Heart left ventricle (tissue), 13 donors: Measurements from ENCODE around the gene GARS1.
"Not testable (repeated sequence)": the region's sequence is repeated elsewhere in the genome, so short reads cannot be mapped to it uniquely, and the experiment has no call there.

Source experiments
- CTCF ChIP-seq, 12 donors: fragments of 200-600 bp; sonication (generic) in 4 of 12; IDR thresholded peaks; one replicate each; pipeline versions ENCODE4 v1.5.0 to v1.8.0; 2018 to 2022; ENCODE audit warnings: antibody characterized with exemption in 12 of 12, mild to moderate bottlenecking in 5 of 12
- POLR2A ChIP-seq, 2 donors: fragments of 450-650 bp; IDR thresholded peaks; one replicate each; pipeline ENCODE4 v1.6.1; 2017; ENCODE audit warnings: antibody characterized with exemption in 2 of 2, mild to moderate bottlenecking in 2 of 2, moderate library complexity in 2 of 2
- donor health status: ischemic (EF 13 %, LVEDD 7.1; RV severe dilation, severe dysfunction).
- donor health status: DM: no; HTN: yes; CAD: no.
- donor health status: DM: no; HTN: no; CAD: no.
- donor health status: ischemic (EF 25% LVEDD 6.9; RV normal size, moderate dysfunction).
- donor health status: ischemic (EF 25% LVEDD 5.7; RV mildly dilated, moderate dysfunction).
- donor health status: ischemic (EF 35%, LVEDD 5.7; RV mildly dilated, moderate dysfunction).
- donor health status: nonischemic (EF 11% LVEDD 7.7; RV severe dilation, severe dysfunction).
- donor health status: DM: yes; HTN: yes; CAD: no.
- donor health status: PGD.
- donor health status: ischemic (EF 29% LVEDD 5.4; RV normal size, mild dysfunction).
- donor health status: nonischemic (EF 23%, LVEDD 6.1; RV moderate dilation, normal function).

- not testable (repeated sequence) for TF ChIP-seq CTCF, POLR2A (IDR thresholded peaks at IDR 0.05)
These were observed 24.4 kb upstream of the GARS1 start for GRCh38 chr7:30570238-30570637.
